H1 (cell line): ENCODE results near the gene PSPC1. TPM values are rescaled to one million over a fixed set of nuclear protein-coding genes. Genes with fewer than 3 reads are reported as not detected.

Experiments
- ASH2L ChIP-seq: fragments of 200-600, 300-600 bp; sonication (generic); IDR thresholded peaks from one replicate; pipeline ENCODE4 v1.7.1; 2017; ENCODE audit warnings: low read length
- BCL11A ChIP-seq, 2 experiments: IDR thresholded peaks; one replicate each; pipeline ENCODE4 v1.6.1; 2011; ENCODE audit warnings: low read depth in 2 of 2, low read length in 2 of 2, mild to moderate bottlenecking in 2 of 2
- CBX5 ChIP-seq: fragments of 300-800, 300-1000 bp; sonication (generic); IDR thresholded peaks from 2 replicates; pipeline ENCODE4 v1.7.1; 2016; ENCODE audit warnings: antibody characterized with exemption, low read length, low read depth
- CHD1 ChIP-seq: IDR thresholded peaks from 2 replicates; pipeline ENCODE4 v1.6.1; 2012; ENCODE audit warnings: low read depth, low read length, improper control_type of control experiment
- EGR1 ChIP-seq: IDR thresholded peaks from 2 replicates; pipeline ENCODE4 v1.6.1; 2011; ENCODE audit warnings: low read depth, low read length, borderline replicate concordance
- JUND ChIP-seq: IDR thresholded peaks from 2 replicates; pipeline ENCODE4 v1.6.1; 2011; ENCODE audit warnings: mild to moderate bottlenecking, improper control_type of control experiment, low read length
- SIX5 ChIP-seq: IDR thresholded peaks from 2 replicates; pipeline ENCODE4 v1.6.1; 2011; ENCODE audit warnings: mild to moderate bottlenecking, low read depth, low read length
- SP2 ChIP-seq: IDR thresholded peaks from 2 replicates; pipeline ENCODE4 v1.6.1; 2012; ENCODE audit warnings: mild to moderate bottlenecking, low read length, inconsistent platforms
- SRF ChIP-seq: IDR thresholded peaks from 2 replicates; pipeline ENCODE4 v1.6.1; 2011; ENCODE audit warnings: mild to moderate bottlenecking, low read depth, low read length, moderate library complexity
- polyA plus RNA-seq, 7 experiments: library from polyadenylated mRNA; depleted of rRNA in 3 of 7; stranded (reverse) in 5 of 7; unstranded in 2 of 7; fragments of >200 nt in 5 of 7; fragments of 200-250 nt in 2 of 7; gene quantifications; 1 replicate in 5 of 7; 2 replicates in 1 of 7; 4 replicates in 1 of 7; pipeline versions ENCODE4 v1.2.1 to v1.2.3, GENCODE V29; 2011 to 2013; ENCODE audit warnings: missing spikeins in 2 of 7, mixed read lengths in 2 of 7
- total RNA-seq: library from RNA; stranded (reverse); fragmentation: NEBNext Ultra II Directional; extraction: Animal tissue kit (Norgen Biotek cat#: 25700); gene quantifications from 2 replicates; pipeline ENCODE4 v1.2.1, GENCODE V29; 2021
- TF ChIP-seq, protein P1 (sequence below): fragments of 300-600 bp; sonication (generic); IDR thresholded peaks from 2 replicates; pipeline ENCODE4 v1.7.1; 2012; ENCODE audit warnings: low read length, moderate library complexity, mild to moderate bottlenecking, inconsistent platforms; ENCODE audit not compliant: insufficient replicate concordance

The PSPC1 gene
- total and polyA plus RNA-seq, 2 of the 8 experiments (the other 6 are each of a cell fraction or from before 2014, with no cell fraction given) = 53.4 to 97.4 TPM

DNA sequence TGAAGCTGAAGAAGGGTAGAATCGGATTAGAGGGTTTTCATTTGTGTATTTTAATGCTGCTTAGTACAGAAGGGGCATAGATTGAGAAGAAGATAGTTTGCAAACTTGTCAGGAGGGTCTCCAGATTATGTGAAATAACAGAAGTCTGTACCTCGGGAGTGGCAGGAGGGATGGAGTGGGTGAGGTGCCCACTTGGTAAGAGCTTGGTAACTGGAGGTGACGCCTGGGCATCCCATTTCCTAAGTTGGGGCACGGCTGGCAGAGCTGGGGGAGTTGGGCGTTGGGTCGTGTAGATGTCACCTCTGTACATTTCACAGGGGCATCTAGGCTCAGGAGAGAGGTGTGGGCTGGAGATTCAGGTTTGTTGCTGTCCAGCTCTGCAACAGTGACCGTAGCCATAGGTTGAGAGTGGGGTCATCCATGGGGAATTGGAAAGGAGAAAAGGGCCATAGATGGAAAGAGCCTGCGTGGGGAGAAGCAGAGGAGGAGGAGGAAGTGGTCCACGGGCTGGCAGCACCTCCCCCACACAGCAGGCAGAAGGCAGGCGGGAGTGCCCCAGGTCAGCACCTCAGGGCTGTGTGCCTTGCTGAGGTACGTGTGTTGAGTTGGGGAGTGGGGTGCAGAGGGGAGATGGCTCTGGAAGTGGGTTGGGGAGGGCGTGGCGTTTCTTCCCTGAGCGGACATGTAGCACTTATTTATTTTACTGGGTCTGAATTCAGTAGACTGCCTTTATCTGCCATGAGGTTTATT is 118.1 kb downstream of the PSPC1 start (continued):
- TF ChIP-seq JUND (no peak), ASH2L (no peak), BCL11A (IDR thresholded peaks at IDR 0.05; ENCODE audit: low read depth in 2 of 2, low read length in 2 of 2) (no peak), CBX5 (no peak), EGR1 (no peak), SIX5 (no peak), CHD1 (no peak), SRF (no peak), SP2 (no peak)
- TF ChIP-seq, protein P1, sequence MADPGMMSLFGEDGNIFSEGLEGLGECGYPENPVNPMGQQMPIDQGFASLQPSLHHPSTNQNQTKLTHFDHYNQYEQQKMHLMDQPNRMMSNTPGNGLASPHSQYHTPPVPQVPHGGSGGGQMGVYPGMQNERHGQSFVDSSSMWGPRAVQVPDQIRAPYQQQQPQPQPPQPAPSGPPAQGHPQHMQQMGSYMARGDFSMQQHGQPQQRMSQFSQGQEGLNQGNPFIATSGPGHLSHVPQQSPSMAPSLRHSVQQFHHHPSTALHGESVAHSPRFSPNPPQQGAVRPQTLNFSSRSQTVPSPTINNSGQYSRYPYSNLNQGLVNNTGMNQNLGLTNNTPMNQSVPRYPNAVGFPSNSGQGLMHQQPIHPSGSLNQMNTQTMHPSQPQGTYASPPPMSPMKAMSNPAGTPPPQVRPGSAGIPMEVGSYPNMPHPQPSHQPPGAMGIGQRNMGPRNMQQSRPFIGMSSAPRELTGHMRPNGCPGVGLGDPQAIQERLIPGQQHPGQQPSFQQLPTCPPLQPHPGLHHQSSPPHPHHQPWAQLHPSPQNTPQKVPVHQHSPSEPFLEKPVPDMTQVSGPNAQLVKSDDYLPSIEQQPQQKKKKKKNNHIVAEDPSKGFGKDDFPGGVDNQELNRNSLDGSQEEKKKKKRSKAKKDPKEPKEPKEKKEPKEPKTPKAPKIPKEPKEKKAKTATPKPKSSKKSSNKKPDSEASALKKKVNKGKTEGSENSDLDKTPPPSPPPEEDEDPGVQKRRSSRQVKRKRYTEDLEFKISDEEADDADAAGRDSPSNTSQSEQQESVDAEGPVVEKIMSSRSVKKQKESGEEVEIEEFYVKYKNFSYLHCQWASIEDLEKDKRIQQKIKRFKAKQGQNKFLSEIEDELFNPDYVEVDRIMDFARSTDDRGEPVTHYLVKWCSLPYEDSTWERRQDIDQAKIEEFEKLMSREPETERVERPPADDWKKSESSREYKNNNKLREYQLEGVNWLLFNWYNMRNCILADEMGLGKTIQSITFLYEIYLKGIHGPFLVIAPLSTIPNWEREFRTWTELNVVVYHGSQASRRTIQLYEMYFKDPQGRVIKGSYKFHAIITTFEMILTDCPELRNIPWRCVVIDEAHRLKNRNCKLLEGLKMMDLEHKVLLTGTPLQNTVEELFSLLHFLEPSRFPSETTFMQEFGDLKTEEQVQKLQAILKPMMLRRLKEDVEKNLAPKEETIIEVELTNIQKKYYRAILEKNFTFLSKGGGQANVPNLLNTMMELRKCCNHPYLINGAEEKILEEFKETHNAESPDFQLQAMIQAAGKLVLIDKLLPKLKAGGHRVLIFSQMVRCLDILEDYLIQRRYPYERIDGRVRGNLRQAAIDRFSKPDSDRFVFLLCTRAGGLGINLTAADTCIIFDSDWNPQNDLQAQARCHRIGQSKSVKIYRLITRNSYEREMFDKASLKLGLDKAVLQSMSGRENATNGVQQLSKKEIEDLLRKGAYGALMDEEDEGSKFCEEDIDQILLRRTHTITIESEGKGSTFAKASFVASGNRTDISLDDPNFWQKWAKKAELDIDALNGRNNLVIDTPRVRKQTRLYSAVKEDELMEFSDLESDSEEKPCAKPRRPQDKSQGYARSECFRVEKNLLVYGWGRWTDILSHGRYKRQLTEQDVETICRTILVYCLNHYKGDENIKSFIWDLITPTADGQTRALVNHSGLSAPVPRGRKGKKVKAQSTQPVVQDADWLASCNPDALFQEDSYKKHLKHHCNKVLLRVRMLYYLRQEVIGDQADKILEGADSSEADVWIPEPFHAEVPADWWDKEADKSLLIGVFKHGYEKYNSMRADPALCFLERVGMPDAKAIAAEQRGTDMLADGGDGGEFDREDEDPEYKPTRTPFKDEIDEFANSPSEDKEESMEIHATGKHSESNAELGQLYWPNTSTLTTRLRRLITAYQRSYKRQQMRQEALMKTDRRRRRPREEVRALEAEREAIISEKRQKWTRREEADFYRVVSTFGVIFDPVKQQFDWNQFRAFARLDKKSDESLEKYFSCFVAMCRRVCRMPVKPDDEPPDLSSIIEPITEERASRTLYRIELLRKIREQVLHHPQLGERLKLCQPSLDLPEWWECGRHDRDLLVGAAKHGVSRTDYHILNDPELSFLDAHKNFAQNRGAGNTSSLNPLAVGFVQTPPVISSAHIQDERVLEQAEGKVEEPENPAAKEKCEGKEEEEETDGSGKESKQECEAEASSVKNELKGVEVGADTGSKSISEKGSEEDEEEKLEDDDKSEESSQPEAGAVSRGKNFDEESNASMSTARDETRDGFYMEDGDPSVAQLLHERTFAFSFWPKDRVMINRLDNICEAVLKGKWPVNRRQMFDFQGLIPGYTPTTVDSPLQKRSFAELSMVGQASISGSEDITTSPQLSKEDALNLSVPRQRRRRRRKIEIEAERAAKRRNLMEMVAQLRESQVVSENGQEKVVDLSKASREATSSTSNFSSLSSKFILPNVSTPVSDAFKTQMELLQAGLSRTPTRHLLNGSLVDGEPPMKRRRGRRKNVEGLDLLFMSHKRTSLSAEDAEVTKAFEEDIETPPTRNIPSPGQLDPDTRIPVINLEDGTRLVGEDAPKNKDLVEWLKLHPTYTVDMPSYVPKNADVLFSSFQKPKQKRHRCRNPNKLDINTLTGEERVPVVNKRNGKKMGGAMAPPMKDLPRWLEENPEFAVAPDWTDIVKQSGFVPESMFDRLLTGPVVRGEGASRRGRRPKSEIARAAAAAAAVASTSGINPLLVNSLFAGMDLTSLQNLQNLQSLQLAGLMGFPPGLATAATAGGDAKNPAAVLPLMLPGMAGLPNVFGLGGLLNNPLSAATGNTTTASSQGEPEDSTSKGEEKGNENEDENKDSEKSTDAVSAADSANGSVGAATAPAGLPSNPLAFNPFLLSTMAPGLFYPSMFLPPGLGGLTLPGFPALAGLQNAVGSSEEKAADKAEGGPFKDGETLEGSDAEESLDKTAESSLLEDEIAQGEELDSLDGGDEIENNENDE = no peak
